Measurements from ENCODE around the gene TRH.
"Not testable (repeated sequence)": the region's sequence is repeated elsewhere in the genome, so short reads cannot be mapped to it uniquely, and the experiment has no call there.

TRH gene

GRCh38 chr3:129978123-129978522 lies 3.6 kb downstream of the TRH start:
- Histone ChIP-seq H3K9ac (ENCODE audit: low read length in 2 of 2) (no peak overlapping the region), H3K4me3 (ENCODE audit: low read length in 2 of 2) (no peak overlapping the region), H3K9me3 (ENCODE audit: control insufficient read depth in 2 of 2, low read length in 2 of 2) (no peaks in the 10 kb centered on the region), H3K27me3 (ENCODE audit: control insufficient read depth in 1 of 2, insufficient read depth in 2 of 2, low read length in 2 of 2) (peaks cover 39 to 47% of the 10 kb centered on the region in 2 donors), H3K4me1 (ENCODE audit: control insufficient read depth, insufficient read depth, low read length) (peaks cover 12% of the 10 kb centered on the region), H3K36me3 (ENCODE audit: control insufficient read depth in 2 of 2, insufficient read depth in 2 of 2, low read length in 2 of 2) (no peaks in the 10 kb centered on the region), H3K27ac (ENCODE audit: low read length) (no peak overlapping the region)

DNA sequence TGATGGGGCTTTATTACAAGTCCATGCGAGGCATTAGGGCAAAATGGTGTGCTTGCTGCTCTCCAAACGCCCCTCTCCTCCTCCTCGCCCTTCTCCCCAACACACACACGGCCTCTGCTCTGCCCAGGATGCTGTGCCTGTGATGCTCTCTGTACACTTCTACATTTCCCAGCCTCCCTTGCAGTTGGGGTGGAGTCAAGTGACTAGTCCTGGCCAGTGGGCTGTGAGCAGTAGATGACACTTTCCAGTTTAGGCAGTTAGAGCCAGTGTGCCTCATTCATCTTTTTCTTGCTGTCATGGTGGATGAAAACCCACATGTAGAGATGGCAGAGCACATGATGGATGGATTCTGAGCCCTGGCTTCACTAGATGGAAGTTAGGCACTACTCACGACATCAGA lies 5.4 kb downstream of the TRH start:
- Histone ChIP-seq H3K27me3 (ENCODE audit: control insufficient read depth in 1 of 2, insufficient read depth in 2 of 2, low read length in 2 of 2) (peaks cover 36 to 40% of the 10 kb centered on the region in 2 donors), H3K9me3 (ENCODE audit: control insufficient read depth in 2 of 2, low read length in 2 of 2) (no peaks in the 10 kb centered on the region), H3K27ac (ENCODE audit: low read length) (no peak overlapping the region), H3K36me3 (ENCODE audit: control insufficient read depth in 2 of 2, insufficient read depth in 2 of 2, low read length in 2 of 2) (no peaks in the 10 kb centered on the region), H3K4me3 (ENCODE audit: low read length in 2 of 2) (no peak overlapping the region), H3K9ac (ENCODE audit: low read length in 2 of 2) (no peak overlapping the region), H3K4me1 (ENCODE audit: control insufficient read depth, insufficient read depth, low read length) (peaks cover 9% of the 10 kb centered on the region)

- Histone ChIP-seq H3K9me3 (ENCODE audit: control insufficient read depth in 2 of 2, low read length in 2 of 2) (no peaks in the 10 kb centered on the region), H3K27ac (ENCODE audit: low read length) (no peak overlapping the region), H3K4me3 (ENCODE audit: low read length in 2 of 2) (no peak overlapping the region), H3K9ac (ENCODE audit: low read length in 2 of 2) (no peak overlapping the region), H3K4me1 (ENCODE audit: control insufficient read depth, insufficient read depth, low read length) (no peaks in the 10 kb centered on the region), H3K36me3 (ENCODE audit: control insufficient read depth in 2 of 2, insufficient read depth in 2 of 2, low read length in 2 of 2) (no peaks in the 10 kb centered on the region), H3K27me3 (ENCODE audit: control insufficient read depth in 1 of 2, insufficient read depth in 2 of 2, low read length in 2 of 2) (peaks cover 7 to 12% of the 10 kb centered on the region in 2 donors)
Observed at GRCh38 chr3:129983561-129983960, 9.0 kb downstream of the TRH start.

- H3K9me3 ChIP-seq (ENCODE audit: control insufficient read depth in 2 of 2, low read length in 2 of 2) = no peaks in the 10 kb centered on the region
- H3K27ac ChIP-seq (ENCODE audit: low read length) = no peak overlapping the region
- no peak overlapping the region for H3K9ac ChIP-seq (ENCODE audit: low read length in 2 of 2)
Observed at GRCh38 chr3:129984125-129984524, 9.6 kb downstream of the TRH start.

GRCh38 chr3:129985113-129985512 lies 10.6 kb downstream of the TRH start:
- H3K9ac ChIP-seq (ENCODE audit: low read length in 2 of 2) = no peak overlapping the region
- no peaks in the 10 kb centered on the region for H3K4me1 ChIP-seq (ENCODE audit: control insufficient read depth, insufficient read depth, low read length)
- no peaks in the 10 kb centered on the region for H3K36me3 ChIP-seq (ENCODE audit: control insufficient read depth in 2 of 2, insufficient read depth in 2 of 2, low read length in 2 of 2)
- peaks cover 0 to 3% of the 10 kb centered on the region in 2 donors for H3K27me3 ChIP-seq (ENCODE audit: control insufficient read depth in 1 of 2, insufficient read depth in 2 of 2, low read length in 2 of 2)
- no peak overlapping the region for H3K4me3 ChIP-seq (ENCODE audit: low read length in 2 of 2)
- no peak overlapping the region for H3K27ac ChIP-seq (ENCODE audit: low read length)
- H3K9me3 ChIP-seq (ENCODE audit: control insufficient read depth in 2 of 2, low read length in 2 of 2) = no peaks in the 10 kb centered on the region

More at GRCh38 chr3:129984125-129984524, 9.6 kb downstream of the TRH start:
- Histone ChIP-seq H3K4me3 (ENCODE audit: low read length in 2 of 2) (no peak overlapping the region), H3K36me3 (ENCODE audit: control insufficient read depth in 2 of 2, insufficient read depth in 2 of 2, low read length in 2 of 2) (no peaks in the 10 kb centered on the region), H3K4me1 (ENCODE audit: control insufficient read depth, insufficient read depth, low read length) (no peaks in the 10 kb centered on the region), H3K27me3 (ENCODE audit: control insufficient read depth in 1 of 2, insufficient read depth in 2 of 2, low read length in 2 of 2) (peaks cover 2 to 8% of the 10 kb centered on the region in 2 donors)

DNA sequence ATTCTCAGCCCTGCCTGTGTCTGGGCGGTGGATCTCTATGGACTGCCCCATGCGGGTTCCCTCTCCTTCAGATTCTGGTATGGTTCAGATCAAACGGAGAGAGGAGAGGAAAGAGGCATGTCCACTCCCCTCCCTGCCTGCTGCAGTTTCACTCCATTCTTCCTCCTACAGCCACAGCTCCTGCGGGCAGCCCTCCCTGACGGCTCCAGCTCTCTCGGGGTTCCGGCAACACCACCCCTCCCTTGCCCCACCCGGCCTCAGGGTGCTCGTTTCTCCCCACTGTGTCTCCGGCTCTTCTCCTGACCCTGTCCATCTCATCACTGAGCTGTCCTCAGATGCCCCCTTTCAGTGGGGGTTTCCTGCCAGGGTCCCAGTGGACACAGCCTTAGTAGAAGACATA lies 13.9 kb downstream of the TRH start:
- Histone ChIP-seq H3K27ac (ENCODE audit: low read length) (no peak overlapping the region), H3K9me3 (ENCODE audit: control insufficient read depth in 2 of 2, low read length in 2 of 2) (no peaks in the 10 kb centered on the region), H3K36me3 (ENCODE audit: control insufficient read depth in 2 of 2, insufficient read depth in 2 of 2, low read length in 2 of 2) (no peaks in the 10 kb centered on the region), H3K27me3 (ENCODE audit: control insufficient read depth in 1 of 2, insufficient read depth in 2 of 2, low read length in 2 of 2) (no peaks in the 10 kb centered on the region), H3K4me3 (ENCODE audit: low read length in 2 of 2) (no peak overlapping the region), H3K9ac (ENCODE audit: low read length in 2 of 2) (no peak overlapping the region), H3K4me1 (ENCODE audit: control insufficient read depth, insufficient read depth, low read length) (no peaks in the 10 kb centered on the region)

DNA sequence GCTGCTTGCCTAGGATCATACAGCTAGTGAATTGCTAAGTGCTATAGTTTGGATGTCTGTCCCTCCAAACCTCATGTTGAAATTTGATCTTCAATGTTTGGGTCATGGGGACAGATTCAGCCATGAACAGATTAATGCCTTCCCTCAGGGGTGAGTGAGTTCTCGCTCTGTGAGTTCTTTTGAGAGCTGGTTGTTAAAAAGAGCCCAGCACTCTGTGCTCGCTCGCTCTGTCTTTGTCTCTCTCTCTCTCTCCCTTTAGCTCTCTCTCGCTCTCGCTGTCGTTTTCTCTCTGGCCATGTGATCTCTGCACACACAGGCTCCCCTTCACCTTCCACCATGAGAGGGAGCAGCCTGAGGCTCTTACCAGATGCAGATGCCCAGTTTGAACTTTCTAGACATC lies 14.9 kb downstream of the TRH start:
- no peaks in the 10 kb centered on the region for H3K9me3 ChIP-seq (ENCODE audit: control insufficient read depth in 2 of 2, low read length in 2 of 2)
- H3K27me3 ChIP-seq (ENCODE audit: control insufficient read depth in 1 of 2, insufficient read depth in 2 of 2, low read length in 2 of 2) = no peaks in the 10 kb centered on the region
- no peaks in the 10 kb centered on the region for H3K4me1 ChIP-seq (ENCODE audit: control insufficient read depth, insufficient read depth, low read length)
- H3K4me3 ChIP-seq (ENCODE audit: low read length in 2 of 2) = no peak overlapping the region
- H3K36me3 ChIP-seq (ENCODE audit: control insufficient read depth in 2 of 2, insufficient read depth in 2 of 2, low read length in 2 of 2) = no peaks in the 10 kb centered on the region
- no peak overlapping the region for H3K27ac ChIP-seq (ENCODE audit: low read length)
- H3K9ac ChIP-seq (ENCODE audit: low read length in 2 of 2) = no peak overlapping the region

DNA sequence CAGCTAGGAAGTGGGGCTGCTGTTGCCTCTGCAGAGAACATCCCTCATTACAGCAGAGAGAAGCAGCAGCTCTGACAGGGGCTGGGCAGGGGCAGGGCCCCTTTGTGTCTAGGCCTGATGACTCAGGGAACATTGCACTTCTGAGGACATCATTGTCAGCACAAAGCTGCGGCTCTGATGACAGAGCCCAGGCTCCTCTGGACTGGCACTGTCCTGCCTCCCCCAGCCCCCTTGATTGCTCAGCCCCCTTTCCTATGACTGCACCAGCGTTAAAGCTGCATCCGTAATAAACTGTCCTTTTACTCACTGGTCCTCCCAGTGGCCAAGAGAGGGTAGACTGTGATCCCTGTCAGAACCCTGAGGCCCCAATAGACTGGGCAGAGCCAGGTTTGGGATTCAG lies 18.3 kb downstream of the TRH start:
- H3K9ac ChIP-seq (ENCODE audit: low read length in 2 of 2) = no peak overlapping the region
- H3K4me1 ChIP-seq (ENCODE audit: control insufficient read depth, insufficient read depth, low read length) = no peaks in the 10 kb centered on the region
- no peak overlapping the region for H3K4me3 ChIP-seq (ENCODE audit: low read length in 2 of 2)
- H3K9me3 ChIP-seq (ENCODE audit: control insufficient read depth in 2 of 2, low read length in 2 of 2) = no peaks in the 10 kb centered on the region
- no peaks in the 10 kb centered on the region for H3K36me3 ChIP-seq (ENCODE audit: control insufficient read depth in 2 of 2, insufficient read depth in 2 of 2, low read length in 2 of 2)
- H3K27me3 ChIP-seq (ENCODE audit: control insufficient read depth in 1 of 2, insufficient read depth in 2 of 2, low read length in 2 of 2) = peaks cover 4% of the 10 kb centered on the region in 2 donors
- H3K27ac ChIP-seq (ENCODE audit: low read length) = no peak overlapping the region

DNA sequence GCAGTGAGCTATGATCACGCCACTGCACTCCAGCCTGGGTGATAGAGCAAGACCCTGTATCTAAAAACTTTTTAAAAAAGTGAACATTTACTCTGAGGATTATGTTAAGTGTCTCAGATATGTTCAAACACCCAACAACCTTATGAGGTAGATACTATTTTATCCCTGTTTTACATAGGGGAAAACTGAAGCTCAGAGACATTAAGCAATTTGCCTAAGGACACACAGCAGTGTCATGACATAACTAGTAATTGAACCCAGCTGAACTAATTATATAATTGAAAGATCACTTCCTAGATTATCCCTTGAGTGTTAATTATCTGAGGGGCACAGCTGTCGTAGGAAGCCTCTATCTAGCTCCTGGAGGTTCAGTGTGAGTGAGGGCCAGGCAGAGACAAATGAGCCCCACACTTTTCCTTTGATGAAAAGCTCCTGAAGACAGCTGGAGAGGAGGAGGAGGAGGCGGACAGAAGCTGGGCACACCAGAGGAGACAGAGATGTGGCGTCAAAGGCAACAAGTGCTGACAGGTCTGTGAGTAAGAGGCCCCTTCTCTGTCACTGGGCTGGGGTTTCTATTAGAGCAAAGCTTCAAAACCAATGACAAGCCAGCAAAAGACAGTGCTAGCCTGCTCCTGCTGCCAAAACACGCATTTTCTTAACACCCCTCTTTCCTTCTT lies 20.5 kb downstream of the TRH start:
- Histone ChIP-seq H3K27me3 (ENCODE audit: control insufficient read depth in 1 of 2, insufficient read depth in 2 of 2, low read length in 2 of 2) (peaks cover 4% of the 10 kb centered on the region in 2 donors), H3K9me3 (ENCODE audit: control insufficient read depth in 2 of 2, low read length in 2 of 2) (no peaks in the 10 kb centered on the region), H3K36me3 (ENCODE audit: control insufficient read depth in 2 of 2, insufficient read depth in 2 of 2, low read length in 2 of 2) (no peaks in the 10 kb centered on the region), H3K4me1 (ENCODE audit: control insufficient read depth, insufficient read depth, low read length) (no peaks in the 10 kb centered on the region), H3K4me3 (ENCODE audit: low read length in 2 of 2) (no peak overlapping the region), H3K9ac (ENCODE audit: low read length in 2 of 2) (no peak overlapping the region), H3K27ac (ENCODE audit: low read length) (no peak overlapping the region)

DNA sequence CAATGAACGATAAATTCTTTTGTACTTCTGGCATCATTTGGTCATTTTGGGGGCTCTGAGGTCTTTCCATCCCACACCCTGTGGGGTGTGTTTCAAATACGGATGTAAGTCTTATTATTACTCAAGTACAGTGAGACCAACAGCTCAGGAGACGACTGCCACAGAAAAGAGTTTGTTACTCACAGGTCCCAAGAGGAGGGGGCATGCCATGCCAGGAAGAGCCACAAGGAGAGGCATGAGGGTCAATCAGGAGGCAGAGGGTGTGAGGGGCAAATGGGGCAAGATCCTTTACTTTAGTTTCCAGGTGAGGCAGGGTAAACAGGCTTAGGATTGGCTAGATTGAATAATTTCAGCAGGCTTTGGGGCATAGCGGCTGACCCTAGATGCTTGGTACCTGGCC lies 21.6 kb downstream of the TRH start:
- Histone ChIP-seq H3K4me1 (ENCODE audit: control insufficient read depth, insufficient read depth, low read length) (no peaks in the 10 kb centered on the region), H3K27me3 (ENCODE audit: control insufficient read depth in 1 of 2, insufficient read depth in 2 of 2, low read length in 2 of 2) (peaks cover 4% of the 10 kb centered on the region in 2 donors), H3K4me3 (ENCODE audit: low read length in 2 of 2) (no peak overlapping the region), H3K27ac (ENCODE audit: low read length) (no peak overlapping the region), H3K9me3 (ENCODE audit: control insufficient read depth in 2 of 2, low read length in 2 of 2) (no peaks in the 10 kb centered on the region), H3K9ac (ENCODE audit: low read length in 2 of 2) (no peak overlapping the region), H3K36me3 (ENCODE audit: control insufficient read depth in 2 of 2, insufficient read depth in 2 of 2, low read length in 2 of 2) (no peaks in the 10 kb centered on the region)

DNA sequence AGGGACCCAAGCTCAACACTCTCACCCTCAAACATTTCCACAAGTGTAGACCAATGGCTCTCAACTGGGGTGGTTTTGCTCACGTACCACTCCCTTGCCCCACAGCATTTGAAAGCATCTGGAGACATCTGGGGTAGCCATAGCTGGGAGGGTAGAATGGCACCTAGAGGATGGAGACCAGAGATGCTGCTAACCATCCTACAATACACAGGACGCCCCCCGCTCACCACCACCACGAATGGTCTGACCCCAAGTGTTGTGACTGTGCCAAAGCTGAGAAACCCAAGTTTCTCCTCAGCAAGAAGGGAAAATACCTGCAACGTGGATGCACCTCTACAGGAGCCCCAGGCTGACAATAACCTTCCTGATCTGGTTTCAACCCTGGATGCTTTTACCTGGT lies 24.7 kb downstream of the TRH start:
- H3K27me3 ChIP-seq (ENCODE audit: control insufficient read depth in 1 of 2, insufficient read depth in 2 of 2, low read length in 2 of 2); H3K9me3 ChIP-seq (ENCODE audit: control insufficient read depth in 2 of 2, low read length in 2 of 2); H3K9ac ChIP-seq (ENCODE audit: low read length in 2 of 2); H3K36me3 ChIP-seq (ENCODE audit: control insufficient read depth in 2 of 2, insufficient read depth in 2 of 2, low read length in 2 of 2); H3K27ac ChIP-seq (ENCODE audit: low read length); H3K4me1 ChIP-seq (ENCODE audit: control insufficient read depth, insufficient read depth, low read length); H3K4me3 ChIP-seq (ENCODE audit: low read length in 2 of 2): not testable (repeated sequence)
